Stomach (tissue), 4 donors: ENCODE results near the gene LYRM2.

Source experiments
- EP300 ChIP-seq: sonication (generic); formaldehyde crosslinking; IDR thresholded peaks from one replicate; pipeline ENCODE4 v1.6.1; 2017; ENCODE audit warnings: antibody characterized with exemption
- POLR2AphosphoS5 ChIP-seq, 3 donors: sonication (generic); formaldehyde crosslinking; IDR thresholded peaks; one replicate each; pipeline ENCODE4 v1.6.1; 2016; ENCODE audit warnings: antibody characterized with exemption in 3 of 3
- TF ChIP-seq, protein P1 (sequence below), 7 experiments: fragments of 450-650 bp in 4 of 7; fragments of 200-600 bp in 3 of 7; sonication (generic) in 3 of 7; IDR thresholded peaks; one replicate each; pipeline ENCODE4 v1.5.1; 2016 to 2019; ENCODE audit warnings: antibody characterized with exemption in 7 of 7, control low read depth in 2 of 7, mild to moderate bottlenecking in 1 of 7

GRCh38 chr6:89643406-89643805, 4.9 kb upstream of the LYRM2 start:
- TF ChIP-seq, protein P1, sequence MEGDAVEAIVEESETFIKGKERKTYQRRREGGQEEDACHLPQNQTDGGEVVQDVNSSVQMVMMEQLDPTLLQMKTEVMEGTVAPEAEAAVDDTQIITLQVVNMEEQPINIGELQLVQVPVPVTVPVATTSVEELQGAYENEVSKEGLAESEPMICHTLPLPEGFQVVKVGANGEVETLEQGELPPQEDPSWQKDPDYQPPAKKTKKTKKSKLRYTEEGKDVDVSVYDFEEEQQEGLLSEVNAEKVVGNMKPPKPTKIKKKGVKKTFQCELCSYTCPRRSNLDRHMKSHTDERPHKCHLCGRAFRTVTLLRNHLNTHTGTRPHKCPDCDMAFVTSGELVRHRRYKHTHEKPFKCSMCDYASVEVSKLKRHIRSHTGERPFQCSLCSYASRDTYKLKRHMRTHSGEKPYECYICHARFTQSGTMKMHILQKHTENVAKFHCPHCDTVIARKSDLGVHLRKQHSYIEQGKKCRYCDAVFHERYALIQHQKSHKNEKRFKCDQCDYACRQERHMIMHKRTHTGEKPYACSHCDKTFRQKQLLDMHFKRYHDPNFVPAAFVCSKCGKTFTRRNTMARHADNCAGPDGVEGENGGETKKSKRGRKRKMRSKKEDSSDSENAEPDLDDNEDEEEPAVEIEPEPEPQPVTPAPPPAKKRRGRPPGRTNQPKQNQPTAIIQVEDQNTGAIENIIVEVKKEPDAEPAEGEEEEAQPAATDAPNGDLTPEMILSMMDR (IDR thresholded peaks at IDR 0.05), result no peak
- TF ChIP-seq POLR2AphosphoS5 (IDR thresholded peaks at IDR 0.05), result no peak
- TF ChIP-seq EP300, result no peak
